Astrocyte (in vitro differentiated cells and primary cell): ENCODE results near the gene ADGRG2.

Source experiments
- EZH2 ChIP-seq: IDR thresholded peaks from 2 replicates; pipeline ENCODE4 v1.6.1; 2012; ENCODE audit warnings: mild to moderate bottlenecking, low read length, inconsistent platforms; ENCODE audit not compliant: insufficient read depth
- TF ChIP-seq, protein P1 (sequence below): IDR thresholded peaks from 2 replicates; pipeline ENCODE4 v1.5.1; 2011; ENCODE audit warnings: low read depth, mild to moderate bottlenecking, inconsistent platforms, low read length, moderate library complexity; ENCODE audit not compliant: insufficient read depth

DNA sequence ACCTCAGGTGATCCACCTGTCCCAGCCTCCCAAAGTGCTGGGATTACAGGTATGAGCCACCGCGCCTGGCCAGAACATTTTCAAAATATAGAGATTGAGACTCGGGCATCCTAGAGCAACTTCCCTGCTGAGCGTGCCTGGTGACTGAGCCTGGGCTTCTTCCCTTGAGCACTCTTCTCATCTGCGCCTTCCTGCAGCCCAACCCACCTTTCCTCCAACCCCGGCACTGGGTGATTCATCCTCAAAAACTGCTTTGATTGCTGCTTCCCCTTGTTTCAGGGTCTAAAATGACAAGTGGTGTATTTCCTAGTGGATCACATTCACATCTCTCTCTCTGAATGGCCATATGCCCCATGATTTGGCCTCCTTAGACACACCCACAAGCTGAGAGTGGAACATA is 176.1 kb downstream of the ADGRG2 start:
- TF ChIP-seq, protein P1, sequence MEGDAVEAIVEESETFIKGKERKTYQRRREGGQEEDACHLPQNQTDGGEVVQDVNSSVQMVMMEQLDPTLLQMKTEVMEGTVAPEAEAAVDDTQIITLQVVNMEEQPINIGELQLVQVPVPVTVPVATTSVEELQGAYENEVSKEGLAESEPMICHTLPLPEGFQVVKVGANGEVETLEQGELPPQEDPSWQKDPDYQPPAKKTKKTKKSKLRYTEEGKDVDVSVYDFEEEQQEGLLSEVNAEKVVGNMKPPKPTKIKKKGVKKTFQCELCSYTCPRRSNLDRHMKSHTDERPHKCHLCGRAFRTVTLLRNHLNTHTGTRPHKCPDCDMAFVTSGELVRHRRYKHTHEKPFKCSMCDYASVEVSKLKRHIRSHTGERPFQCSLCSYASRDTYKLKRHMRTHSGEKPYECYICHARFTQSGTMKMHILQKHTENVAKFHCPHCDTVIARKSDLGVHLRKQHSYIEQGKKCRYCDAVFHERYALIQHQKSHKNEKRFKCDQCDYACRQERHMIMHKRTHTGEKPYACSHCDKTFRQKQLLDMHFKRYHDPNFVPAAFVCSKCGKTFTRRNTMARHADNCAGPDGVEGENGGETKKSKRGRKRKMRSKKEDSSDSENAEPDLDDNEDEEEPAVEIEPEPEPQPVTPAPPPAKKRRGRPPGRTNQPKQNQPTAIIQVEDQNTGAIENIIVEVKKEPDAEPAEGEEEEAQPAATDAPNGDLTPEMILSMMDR: no peak
- TF ChIP-seq EZH2: no peak
